IMR-90 (cell line): ENCODE results near the gene PCSK2. TPM values are rescaled to one million over a fixed set of nuclear protein-coding genes. Genes with fewer than 3 reads are reported as not detected.

Experiments used
- ATAC-seq: fragments of 200-7000 bp; cut with Tn5 transposase; 2 replicates; pipeline ENCODE4 v1.9.1; 2020; ENCODE audit warnings: low read depth, mild to moderate bottlenecking, moderate library complexity
- BruUV-seq: library from RNA; stranded (reverse); fragments of 400-500 nt; replicated peaks from 2 replicates; lab custom pipeline; 2021; lab: Mats Ljungman, UMichigan
- CTCF ChIA-PET: fragments of 300-600 bp; formaldehyde crosslinking; extraction: SDS; loops from one replicate; lab custom pipeline; 2021; ENCODE audit warnings: antibody characterized with exemption; lab: Yijun Ruan, JAX
- POLR2A ChIA-PET: fragments of 300-600 bp; sonication (Branson Sonifier 250); formaldehyde crosslinking; loops from one replicate; lab custom pipeline; 2022; ENCODE audit warnings: antibody characterized with exemption; ENCODE audit not compliant: unreplicated experiment; lab: Charles Lee
- DNase-seq: peaks from one replicate; pipeline ENCODE4 v3.0.0; 2013
- H2AFZ ChIP-seq: replicated peaks from 2 replicates; pipeline ENCODE3; 2013; ENCODE audit warnings: low read length, mild to moderate bottlenecking; ENCODE audit not compliant: poor library complexity
- H2AK5ac ChIP-seq: 2 replicates; pipeline ENCODE4 v1.6.1; 2013; ENCODE audit warnings: low read depth, low read length, inconsistent platforms
- H2AK9ac ChIP-seq: replicated peaks from 2 replicates; pipeline ENCODE3; 2013; ENCODE audit warnings: mild to moderate bottlenecking, low read depth, low read length, moderate library complexity; ENCODE audit not compliant: poor library complexity
- H2BK120ac ChIP-seq: 2 replicates; pipeline ENCODE4 v1.6.1; 2013; ENCODE audit warnings: low read depth, low read length, inconsistent platforms
- H2BK15ac ChIP-seq: 3 replicates; pipeline ENCODE4 v1.6.1; 2013; ENCODE audit warnings: low read depth, low read length, inconsistent platforms
- H2BK20ac ChIP-seq: 2 replicates; pipeline ENCODE4 v1.6.1; 2013; ENCODE audit warnings: low read depth, mild to moderate bottlenecking, inconsistent platforms, low read length, moderate library complexity
- H2BK5ac ChIP-seq: 2 replicates; pipeline ENCODE4 v1.6.1; 2013; ENCODE audit warnings: mild to moderate bottlenecking, low read depth, low read length, inconsistent platforms; ENCODE audit not compliant: poor library complexity, severe bottlenecking
- H3K14ac ChIP-seq: replicated peaks from 2 replicates; pipeline ENCODE4 v1.6.1; 2013; ENCODE audit warnings: low read depth, low read length, inconsistent platforms
- H3K18ac ChIP-seq: 2 replicates; pipeline ENCODE4 v1.6.1; 2013; ENCODE audit warnings: low read depth, low read length, control low read depth
- H3K23ac ChIP-seq: 2 replicates; pipeline ENCODE4 v1.6.1; 2013; ENCODE audit warnings: low read depth, low read length, inconsistent platforms
- H3K27ac ChIP-seq: 2 replicates; pipeline ENCODE4 v1.5.1; 2013; ENCODE audit warnings: mild to moderate bottlenecking, control low read depth, low read length; ENCODE audit not compliant: insufficient read depth
- H3K27me3 ChIP-seq: 2 replicates; pipeline ENCODE4 v1.6.1; 2013; ENCODE audit warnings: low read length; ENCODE audit not compliant: control insufficient read depth, insufficient read depth
- H3K36me3 ChIP-seq: 2 replicates; pipeline ENCODE4 v1.6.1; 2013; ENCODE audit warnings: low read length, mixed read lengths; ENCODE audit not compliant: control insufficient read depth, insufficient read depth
- H3K4ac ChIP-seq: 2 replicates; pipeline ENCODE4 v1.6.1; 2013; ENCODE audit warnings: low read depth, low read length, inconsistent platforms
- H3K4me1 ChIP-seq: 2 replicates; pipeline ENCODE4 v1.6.1; 2013; ENCODE audit warnings: low read length, mixed read lengths; ENCODE audit not compliant: control insufficient read depth, insufficient read depth
- H3K4me2 ChIP-seq: 2 replicates; pipeline ENCODE4 v1.6.1; 2013; ENCODE audit warnings: low read depth, mild to moderate bottlenecking, control low read depth, low read length, moderate library complexity
- H3K4me3 ChIP-seq: 2 replicates; pipeline ENCODE4 v1.5.1; 2013; ENCODE audit warnings: low read depth, mild to moderate bottlenecking, control low read depth, low read length, moderate library complexity; ENCODE audit not compliant: insufficient read depth
- H3K56ac ChIP-seq: 2 replicates; pipeline ENCODE4 v1.6.1; 2013; ENCODE audit warnings: low read length, inconsistent platforms; ENCODE audit not compliant: insufficient read depth; ENCODE audit errors: extremely low read depth
- H3K79me1 ChIP-seq, 2 experiments: 2 replicates each; pipeline ENCODE4 v1.6.1; 2013; ENCODE audit warnings: low read length in 2 of 2, inconsistent platforms in 1 of 2, low read depth in 1 of 2
- H3K9ac ChIP-seq: 2 replicates; pipeline ENCODE4 v1.6.1; 2013; ENCODE audit warnings: low read depth, low read length, control low read depth
- H3K9me1 ChIP-seq: 2 replicates; pipeline ENCODE4 v1.6.1; 2013; ENCODE audit warnings: low read length, inconsistent platforms; ENCODE audit not compliant: insufficient read depth
- H3K9me3 ChIP-seq: 2 replicates; pipeline ENCODE4 v1.6.1; 2013; ENCODE audit warnings: low read length; ENCODE audit not compliant: control insufficient read depth, insufficient read depth
- H4K20me1 ChIP-seq: 2 replicates; pipeline ENCODE4 v1.6.1; 2013; ENCODE audit warnings: low read length, inconsistent platforms; ENCODE audit not compliant: insufficient read depth
- H4K5ac ChIP-seq: 2 replicates; pipeline ENCODE4 v1.6.1; 2013; ENCODE audit warnings: mild to moderate bottlenecking, low read depth, low read length, control low read depth
- H4K8ac ChIP-seq, 2 experiments: 2 replicates each; pipeline ENCODE4 v1.6.1; 2013; ENCODE audit warnings: low read depth in 2 of 2, low read length in 2 of 2, control low read depth in 1 of 2, inconsistent platforms in 1 of 2
- H4K91ac ChIP-seq: 2 replicates; pipeline ENCODE4 v1.6.1; 2013; ENCODE audit warnings: low read depth, low read length, inconsistent platforms; ENCODE audit not compliant: insufficient read depth
- BHLHE40 ChIP-seq: fragments of 150-350 bp; IDR thresholded peaks from 2 replicates; pipeline ENCODE4 v1.6.1; 2016; ENCODE audit warnings: mild to moderate bottlenecking, low read depth, low read length
- CEBPB ChIP-seq: IDR thresholded peaks from 2 replicates; pipeline ENCODE4 v1.6.1; 2012; ENCODE audit warnings: low read depth, low read length, improper control_type of control experiment
- CHD1 ChIP-seq: IDR thresholded peaks from 2 replicates; pipeline ENCODE4 v1.6.1; 2012; ENCODE audit warnings: low read depth, low read length, improper control_type of control experiment
- FOS ChIP-seq: fragments of 150-350 bp; IDR thresholded peaks from 2 replicates; pipeline ENCODE4 v1.6.1; 2016; ENCODE audit warnings: low read depth, low read length
- MAFK ChIP-seq: IDR thresholded peaks from 2 replicates; pipeline ENCODE4 v1.6.1; 2012; ENCODE audit warnings: low read depth, low read length, improper control_type of control experiment
- MXI1 ChIP-seq: IDR thresholded peaks from 2 replicates; pipeline ENCODE4 v1.6.1; 2012; ENCODE audit warnings: low read depth, mild to moderate bottlenecking, low read length, moderate library complexity, borderline replicate concordance
- NFE2L2 ChIP-seq: fragments of 150-350 bp; IDR thresholded peaks from 2 replicates; pipeline ENCODE4 v1.6.1; 2016; ENCODE audit warnings: low read depth, mild to moderate bottlenecking, low read length
- RCOR1 ChIP-seq: IDR thresholded peaks from 2 replicates; pipeline ENCODE4 v1.6.1; 2012; ENCODE audit warnings: mild to moderate bottlenecking, low read length, improper control_type of control experiment; ENCODE audit not compliant: insufficient replicate concordance
- SMC3 ChIP-seq: fragments of 150-350 bp; IDR thresholded peaks from 2 replicates; pipeline ENCODE4 v1.6.1; 2016; ENCODE audit warnings: low read depth, mild to moderate bottlenecking, antibody characterized with exemption, low read length, moderate library complexity
- WGBS, 2 experiments: methylation state at CpG; one replicate each; pipeline versions ENCODE4 v1.1.5 to v1.1.7; 2013; ENCODE audit warnings: missing lambda C conversion rate in 2 of 2; ENCODE audit not compliant: insufficient read length in 1 of 2; ENCODE audit errors: extremely low coverage in 2 of 2; 5-methylcytosine and 5-hydroxymethylcytosine counted together
- dilution Hi-C: fragments of 300-500 bp; cut with HindIII; formaldehyde crosslinking; loops from one replicate; pipeline ENCODE4 v1.14.3; 2018; ENCODE audit warnings: low sequenced_read_pairs; ENCODE audit not compliant: unreplicated experiment
- in situ Hi-C: fragments of 300-500 bp; cut with MboI; formaldehyde crosslinking; loops from 3 replicates; pipeline ENCODE4 v1.14.3; 2019; ENCODE audit warnings: low sequenced_read_pairs, inconsistent platforms, mixed read lengths
- intact Hi-C: fragments of 100-400 bp; cut with micrococcal nuclease; formaldehyde crosslinking; loops from 2 replicates; pipeline ENCODE4 v1.10.0; 2022
- polyA plus RNA-seq, 3 experiments: library from polyadenylated mRNA; depleted of rRNA; stranded (reverse); fragments of >200 nt; gene quantifications; 2 replicates each; pipeline ENCODE4 v1.2.3, GENCODE V29; 2012; ENCODE audit warnings: low replicate concordance in 1 of 3
- total RNA-seq: library from RNA; depleted of rRNA; stranded (reverse); fragments of >200 nt; gene quantifications from 2 replicates; pipeline ENCODE4 v1.2.3, GENCODE V29; 2012
- TF ChIP-seq, protein P1 (sequence below): fragments of 150-350 bp; IDR thresholded peaks from 2 replicates; pipeline ENCODE4 v1.6.1; 2016; ENCODE audit warnings: low read depth, mild to moderate bottlenecking, low read length, moderate library complexity, borderline replicate concordance
- TF ChIP-seq, protein P2 (sequence below): conservative IDR thresholded peaks from 2 replicates; pipeline ENCODE4 v1.5.1; 2012; ENCODE audit warnings: mild to moderate bottlenecking, low read depth, low read length, improper control_type of control experiment

The PCSK2 gene
- total and polyA plus RNA-seq, 2 of the 4 experiments (the other 2 are of a cell fraction): not detected

DNA sequence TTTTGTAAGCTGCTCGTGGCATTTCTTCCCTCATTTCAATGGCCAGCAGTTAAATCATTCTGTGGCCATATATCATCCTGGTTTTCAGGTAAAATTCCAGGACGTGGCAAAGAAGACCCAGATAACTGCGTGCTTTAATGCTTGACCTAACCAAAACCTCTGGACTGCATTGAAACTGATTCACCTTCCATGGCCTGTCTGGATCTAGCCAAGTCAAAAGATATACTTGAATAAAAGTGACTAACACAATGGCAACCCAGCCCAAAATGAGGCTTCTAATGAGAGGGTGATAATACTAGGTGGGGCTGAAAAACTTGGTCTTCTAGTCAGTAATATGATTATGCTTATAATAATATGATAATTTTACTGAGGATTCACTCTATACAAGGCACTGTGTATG, 16.5 kb upstream of the PCSK2 start:
- in situ Hi-C loops: no loop called here
- TF ChIP-seq SMC3 (no peak), CEBPB (no peak), FOS (no peak), RCOR1 (no peak), MXI1 (no peak), CHD1 (no peak), BHLHE40 (no peak), MAFK (no peak), NFE2L2 (no peak)
- TF ChIP-seq, protein P1, sequence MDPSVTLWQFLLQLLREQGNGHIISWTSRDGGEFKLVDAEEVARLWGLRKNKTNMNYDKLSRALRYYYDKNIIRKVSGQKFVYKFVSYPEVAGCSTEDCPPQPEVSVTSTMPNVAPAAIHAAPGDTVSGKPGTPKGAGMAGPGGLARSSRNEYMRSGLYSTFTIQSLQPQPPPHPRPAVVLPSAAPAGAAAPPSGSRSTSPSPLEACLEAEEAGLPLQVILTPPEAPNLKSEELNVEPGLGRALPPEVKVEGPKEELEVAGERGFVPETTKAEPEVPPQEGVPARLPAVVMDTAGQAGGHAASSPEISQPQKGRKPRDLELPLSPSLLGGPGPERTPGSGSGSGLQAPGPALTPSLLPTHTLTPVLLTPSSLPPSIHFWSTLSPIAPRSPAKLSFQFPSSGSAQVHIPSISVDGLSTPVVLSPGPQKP: no peak
- TF ChIP-seq, protein P2, sequence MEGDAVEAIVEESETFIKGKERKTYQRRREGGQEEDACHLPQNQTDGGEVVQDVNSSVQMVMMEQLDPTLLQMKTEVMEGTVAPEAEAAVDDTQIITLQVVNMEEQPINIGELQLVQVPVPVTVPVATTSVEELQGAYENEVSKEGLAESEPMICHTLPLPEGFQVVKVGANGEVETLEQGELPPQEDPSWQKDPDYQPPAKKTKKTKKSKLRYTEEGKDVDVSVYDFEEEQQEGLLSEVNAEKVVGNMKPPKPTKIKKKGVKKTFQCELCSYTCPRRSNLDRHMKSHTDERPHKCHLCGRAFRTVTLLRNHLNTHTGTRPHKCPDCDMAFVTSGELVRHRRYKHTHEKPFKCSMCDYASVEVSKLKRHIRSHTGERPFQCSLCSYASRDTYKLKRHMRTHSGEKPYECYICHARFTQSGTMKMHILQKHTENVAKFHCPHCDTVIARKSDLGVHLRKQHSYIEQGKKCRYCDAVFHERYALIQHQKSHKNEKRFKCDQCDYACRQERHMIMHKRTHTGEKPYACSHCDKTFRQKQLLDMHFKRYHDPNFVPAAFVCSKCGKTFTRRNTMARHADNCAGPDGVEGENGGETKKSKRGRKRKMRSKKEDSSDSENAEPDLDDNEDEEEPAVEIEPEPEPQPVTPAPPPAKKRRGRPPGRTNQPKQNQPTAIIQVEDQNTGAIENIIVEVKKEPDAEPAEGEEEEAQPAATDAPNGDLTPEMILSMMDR: no peak
- Histone ChIP-seq H2BK120ac (no peak overlapping the region), H3K23ac (no peak overlapping the region), H3K36me3 (no peaks in the 10 kb centered on the region), H4K91ac (no peak overlapping the region), H3K27me3 (no peaks in the 10 kb centered on the region), H2BK5ac (no peak overlapping the region), H4K8ac (no peak overlapping the region), H3K56ac (no peak overlapping the region), H3K27ac (no peak overlapping the region), H3K79me1 (no peaks in the 10 kb centered on the region), H4K5ac (no peak overlapping the region), H3K18ac (no peak overlapping the region), H3K9ac (no peak overlapping the region), H3K9me3 (no peaks in the 10 kb centered on the region), H2AFZ (no peak overlapping the region), H2AK5ac (no peak overlapping the region), H3K14ac (no peak overlapping the region), H2BK20ac (no peak overlapping the region), H2BK15ac (no peak overlapping the region), H3K4ac (no peak overlapping the region), H3K4me3 (no peak overlapping the region), H3K4me1 (no peaks in the 10 kb centered on the region), H3K9me1 (no peaks in the 10 kb centered on the region; the same call in 1 of the 2 replicates), H4K20me1 (no peaks in the 10 kb centered on the region), H2AK9ac (no peak overlapping the region), H3K4me2 (no peak overlapping the region)
- ATAC-seq (no peak), DNase-seq (no peak)
- intact Hi-C loops: no loop called here
- no TSS peak for BruUV-seq
- 20% methylated on average over 1 of the region's 3 CpGs; no CpG with 5 or more reads in 1 of the 2 experiments for WGBS, 2 experiments
- CTCF ChIA-PET: no interaction called here
- dilution Hi-C loops: no loop called here
- POLR2A ChIA-PET: no interaction called here
